GM18867 (cell line): ENCODE data around the gene ARAP3.

Experiments
- ATAC-seq: cut with Tn5 transposase; IDR thresholded peaks from one replicate; pipeline ENCODE4 v1.9.1; 2021; ENCODE audit warnings: mild to moderate bottlenecking, moderate library complexity; ENCODE audit not compliant: unreplicated experiment

Gene ARAP3

GRCh38 chr5:141672071-141672840, 9.8 kb downstream of the ARAP3 start:
- no peak for ATAC-seq

GRCh38 chr5:141669520-141669919, 12.5 kb downstream of the ARAP3 start:
- no peak for ATAC-seq

- ATAC-seq = no peak
These were observed 13.3 kb downstream of the ARAP3 start for GRCh38 chr5:141668601-141669265.

- ATAC-seq = no peak
These were observed 15.8 kb downstream of the ARAP3 start for GRCh38 chr5:141665995-141666940.

GRCh38 chr5:141664733-141665461, 17.1 kb downstream of the ARAP3 start:
- ATAC-seq = peak; percentile 96

- no peak for ATAC-seq
These were observed 18.5 kb downstream of the ARAP3 start for GRCh38 chr5:141663506-141663905.

GRCh38 chr5:141662028-141662427, 20.0 kb downstream of the ARAP3 start:
- ATAC-seq = no peak

- peak; percentile 68 for ATAC-seq
These were observed 24.0 kb downstream of the ARAP3 start for GRCh38 chr5:141657937-141658545.

- no peak for ATAC-seq
These were observed 24.6 kb downstream of the ARAP3 start for GRCh38 chr5:141657404-141657803.

GRCh38 chr5:141656396-141656795, 25.6 kb downstream of the ARAP3 start:
- ATAC-seq = no peak

GRCh38 chr5:141655020-141655419, 27.0 kb downstream of the ARAP3 start:
- ATAC-seq = no peak

GRCh38 chr5:141654298-141654697, 27.7 kb downstream of the ARAP3 start:
- no peak for ATAC-seq

GRCh38 chr5:141651728-141652105, 30.3 kb downstream of the ARAP3 start:
- no peak for ATAC-seq

- ATAC-seq = peak; percentile 94
These were observed 30.9 kb downstream of the ARAP3 start, which contains the start of gene FCHSD1 for GRCh38 chr5:141650851-141651727. Gene FCHSD1, minus strand, starts transcription at chr5:141651418. Its CDS starts 50 bp downstream, at chr5:141651368.

GRCh38 chr5:141649972-141650371, 32.1 kb downstream of the ARAP3 start:
- no peak for ATAC-seq

GRCh38 chr5:141649056-141649688, 32.9 kb downstream of the ARAP3 start:
- ATAC-seq = no peak

GRCh38 chr5:141647851-141648250, 34.2 kb downstream of the ARAP3 start:
- ATAC-seq = no peak

- ATAC-seq = no peak
These were observed 34.8 kb downstream of the ARAP3 start for GRCh38 chr5:141647242-141647641.

- ATAC-seq = no peak
These were observed 36.0 kb downstream of the ARAP3 start for GRCh38 chr5:141646026-141646425.
